CD1c-positive myeloid dendritic cell (primary cell): Measurements from ENCODE around the gene DOLPP1.

Experiments
- DNase-seq: peaks from one replicate; pipeline ENCODE4 v3.0.0-alpha.2; 2016; ENCODE audit errors: extremely low spot score

The DOLPP1 gene

DNA sequence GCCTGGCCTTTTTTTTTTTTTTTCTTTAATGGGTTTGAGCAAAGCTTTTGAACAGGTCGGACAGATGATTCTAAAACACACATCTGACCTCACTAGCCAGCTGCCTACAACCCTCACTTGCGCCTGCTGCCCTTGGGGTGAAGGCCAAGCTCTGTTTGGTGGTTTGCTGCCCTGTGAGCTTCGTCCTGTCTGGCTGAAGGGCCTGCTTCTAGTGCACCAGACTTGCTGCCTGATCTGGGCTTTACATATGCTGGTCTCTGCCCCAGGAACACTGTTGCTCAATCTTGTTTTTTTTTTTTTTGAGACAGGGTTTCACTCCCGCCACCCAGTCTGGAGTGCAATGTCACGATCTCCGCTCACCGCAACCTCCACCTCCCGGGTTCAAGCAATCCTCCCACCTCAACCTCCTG, 16.4 kb upstream of the DOLPP1 start:
- no peak for DNase-seq

GRCh38 chr9:129068110-129068509, 12.8 kb upstream of the DOLPP1 start:
- DNase-seq: no peak

GRCh38 chr9:129068990-129069861, 11.7 kb upstream of the DOLPP1 start:
- DNase-seq: peak; percentile 89

GRCh38 chr9:129069862-129070641, 10.9 kb upstream of the DOLPP1 start:
- no peak for DNase-seq

- no peak for DNase-seq
These were observed 10.0 kb upstream of the DOLPP1 start for GRCh38 chr9:129070696-129071525.

GRCh38 chr9:129071526-129072126, 9.3 kb upstream of the DOLPP1 start:
- DNase-seq: no peak

DNA sequence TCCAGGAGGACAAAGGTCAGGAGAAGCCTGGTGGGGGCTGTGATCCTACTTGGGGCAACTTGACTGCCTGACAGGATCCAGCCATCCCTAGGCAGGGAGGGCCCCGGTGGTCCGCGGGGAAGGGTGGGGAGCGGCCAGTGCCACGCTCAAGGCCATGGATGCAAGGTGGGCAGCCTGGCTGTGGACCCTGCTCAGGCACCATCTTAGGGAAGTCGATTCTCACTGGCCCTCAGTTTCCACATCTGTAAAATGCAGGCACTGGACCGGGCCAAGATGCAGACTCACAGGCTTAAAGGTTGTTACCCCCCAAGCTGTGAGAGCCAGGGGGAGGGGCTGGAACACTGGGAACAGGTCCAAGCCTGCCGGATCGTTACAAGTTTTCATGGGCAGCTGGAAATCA, 8.7 kb upstream of the DOLPP1 start:
- DNase-seq: no peak

DNA sequence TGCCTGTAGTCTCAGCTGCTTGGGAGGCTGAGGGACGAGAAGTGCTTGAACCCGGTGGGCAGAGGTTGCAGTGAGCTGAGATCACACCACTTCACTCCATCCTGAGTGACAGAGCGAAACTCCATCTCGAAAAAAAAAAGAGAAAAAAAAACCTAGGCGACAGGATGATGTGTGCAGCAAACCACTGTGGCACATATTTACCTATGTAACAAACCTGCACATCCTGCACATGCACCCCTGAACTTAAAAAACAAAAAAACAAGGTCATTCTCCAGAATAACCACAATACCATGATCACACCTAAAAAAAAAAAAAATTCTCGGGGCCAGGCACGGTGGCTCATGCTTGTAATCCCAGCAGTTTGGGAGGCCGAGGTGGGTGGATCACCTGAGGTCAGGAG, 7.5 kb upstream of the DOLPP1 start:
- DNase-seq: no peak

- DNase-seq: no peak
These were observed 6.8 kb upstream of the DOLPP1 start for GRCh38 chr9:129074106-129074505.

DNA sequence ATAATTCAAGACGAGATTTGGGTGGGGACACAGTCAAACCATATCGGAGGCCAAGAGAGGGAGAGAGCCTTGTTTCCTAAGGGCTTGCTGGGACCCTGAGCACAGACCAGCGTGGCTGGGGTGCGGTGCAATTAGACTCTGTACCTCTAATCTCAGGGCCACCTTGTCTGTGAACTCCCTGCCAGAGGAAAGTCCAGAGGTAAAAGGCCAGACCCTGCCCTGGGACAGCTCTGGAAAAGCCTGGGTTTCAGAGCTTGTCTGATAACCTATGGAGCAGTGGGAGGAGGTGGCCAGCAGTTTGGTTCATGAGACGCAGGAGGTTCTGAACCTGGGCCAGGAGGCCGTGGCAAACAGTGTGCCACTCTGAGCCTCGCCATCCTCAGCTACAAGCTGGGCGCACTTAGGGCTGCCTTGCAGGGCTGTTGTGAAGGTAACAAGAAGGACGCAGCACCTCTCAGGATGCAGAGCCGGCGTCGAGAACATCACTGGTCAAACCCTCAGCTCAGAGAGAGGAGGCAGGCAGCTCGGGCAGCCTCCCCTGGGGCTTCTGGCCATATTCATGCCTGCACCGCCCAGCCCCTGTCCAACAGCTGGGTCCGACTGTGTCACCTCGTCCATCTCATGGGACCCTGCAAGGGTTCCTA, 4.8 kb upstream of the DOLPP1 start:
- DNase-seq: no peak

DNA sequence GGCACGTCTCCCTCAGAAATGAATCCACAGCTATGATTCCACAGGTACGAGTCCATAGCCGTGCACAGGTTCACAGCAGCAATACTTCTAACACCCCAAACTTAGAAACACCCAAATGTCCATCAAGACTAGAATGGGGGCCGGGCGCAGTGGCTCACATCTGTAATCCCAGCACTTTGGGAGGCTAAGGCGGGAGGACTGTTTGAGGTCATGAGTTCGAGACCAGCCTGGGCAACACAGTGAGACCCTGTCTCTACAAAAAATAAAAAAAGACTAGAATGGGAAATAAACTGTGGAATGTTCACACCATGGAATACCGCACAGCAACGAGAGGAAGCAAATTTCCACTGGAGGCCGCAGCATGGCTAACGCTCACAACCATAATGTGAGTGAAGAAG, 4.3 kb upstream of the DOLPP1 start:
- no peak for DNase-seq

- no peak for DNase-seq
These were observed 3.7 kb upstream of the DOLPP1 start for GRCh38 chr9:129077236-129077635.

DNA sequence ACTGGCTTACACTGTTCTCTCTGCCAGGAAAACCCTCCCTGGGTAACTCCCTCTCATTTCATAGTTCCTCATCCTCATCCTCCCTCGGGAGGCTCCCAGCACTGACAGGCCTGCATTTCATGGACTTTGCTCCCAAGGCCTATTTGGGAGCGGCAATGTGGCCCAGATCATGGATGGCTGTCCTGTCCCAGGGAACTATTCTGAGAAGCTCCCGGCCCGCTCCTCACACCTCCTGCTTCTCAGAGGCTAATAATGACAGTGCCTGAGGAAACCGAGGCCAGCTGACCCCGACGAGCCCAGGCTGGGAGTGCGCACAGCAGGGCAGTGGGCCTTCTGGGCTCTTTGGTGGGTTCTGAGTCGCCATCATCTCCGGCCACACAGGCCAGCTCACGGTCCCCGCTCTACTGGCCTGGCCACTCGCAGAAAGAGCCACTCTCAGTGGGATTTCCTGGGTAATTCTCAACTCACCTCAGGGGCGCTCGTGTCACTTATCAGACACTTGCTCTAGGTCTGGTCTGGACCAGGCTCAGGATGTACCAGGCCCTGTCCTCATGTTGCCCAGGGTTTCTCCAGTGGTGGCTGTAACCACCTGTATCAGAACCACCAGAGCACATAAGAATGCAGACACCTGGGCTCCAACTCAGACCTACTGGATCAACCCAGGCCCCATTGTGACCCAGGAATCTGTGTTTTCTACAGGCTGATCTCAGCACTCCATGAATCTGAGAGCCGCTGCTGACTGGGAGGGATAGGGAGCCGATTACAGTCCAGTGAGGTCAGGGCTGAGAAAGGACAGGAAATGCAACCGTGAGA, 2.0 kb upstream of the DOLPP1 start:
- no peak for DNase-seq

GRCh38 chr9:129079829-129080228, 1.1 kb upstream of the DOLPP1 start:
- DNase-seq: no peak

DNA sequence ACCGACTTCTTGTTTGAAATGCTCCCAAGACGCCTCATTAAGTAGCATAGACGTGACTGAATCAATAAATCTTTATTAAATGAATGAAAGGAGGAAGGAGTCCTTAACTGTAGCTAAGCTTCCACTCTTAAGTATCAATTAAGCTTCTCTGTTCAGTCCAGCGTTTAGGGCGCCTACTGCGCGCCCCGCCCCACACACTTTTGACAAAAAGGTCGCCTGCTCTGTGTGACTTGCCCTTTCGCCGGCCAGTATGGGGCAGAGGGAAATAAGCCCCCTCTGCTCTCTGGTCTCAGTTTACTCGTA, 662 bp upstream of the DOLPP1 start:
- DNase-seq: no peak

- DNase-seq: peak; percentile 42
These were observed 535 bp downstream of the DOLPP1 start for GRCh38 chr9:129081388-129081904.

GRCh38 chr9:129084087-129084486, 3.2 kb downstream of the DOLPP1 start:
- no peak for DNase-seq

DNA sequence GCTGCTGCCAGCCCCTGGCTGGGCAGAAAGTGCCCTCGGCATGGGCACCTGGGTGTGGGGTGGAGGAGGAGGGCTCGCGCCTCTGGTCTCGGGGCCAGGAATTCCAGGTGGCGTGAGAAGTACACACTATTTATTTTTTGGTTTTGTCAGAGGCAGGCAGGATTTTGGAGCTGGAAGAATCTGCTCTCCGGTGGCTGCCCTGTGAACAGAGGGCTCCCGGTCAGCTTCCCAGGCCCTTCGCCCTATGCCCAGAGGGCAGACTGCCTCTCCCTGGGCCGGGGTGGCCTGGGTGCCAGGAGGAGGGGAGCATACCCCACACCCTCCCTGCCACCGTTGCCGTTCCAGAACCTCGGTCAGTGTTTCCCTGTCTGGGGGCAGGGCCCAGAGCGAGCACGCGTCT, 8.3 kb downstream of the DOLPP1 start:
- DNase-seq: no peak

DNA sequence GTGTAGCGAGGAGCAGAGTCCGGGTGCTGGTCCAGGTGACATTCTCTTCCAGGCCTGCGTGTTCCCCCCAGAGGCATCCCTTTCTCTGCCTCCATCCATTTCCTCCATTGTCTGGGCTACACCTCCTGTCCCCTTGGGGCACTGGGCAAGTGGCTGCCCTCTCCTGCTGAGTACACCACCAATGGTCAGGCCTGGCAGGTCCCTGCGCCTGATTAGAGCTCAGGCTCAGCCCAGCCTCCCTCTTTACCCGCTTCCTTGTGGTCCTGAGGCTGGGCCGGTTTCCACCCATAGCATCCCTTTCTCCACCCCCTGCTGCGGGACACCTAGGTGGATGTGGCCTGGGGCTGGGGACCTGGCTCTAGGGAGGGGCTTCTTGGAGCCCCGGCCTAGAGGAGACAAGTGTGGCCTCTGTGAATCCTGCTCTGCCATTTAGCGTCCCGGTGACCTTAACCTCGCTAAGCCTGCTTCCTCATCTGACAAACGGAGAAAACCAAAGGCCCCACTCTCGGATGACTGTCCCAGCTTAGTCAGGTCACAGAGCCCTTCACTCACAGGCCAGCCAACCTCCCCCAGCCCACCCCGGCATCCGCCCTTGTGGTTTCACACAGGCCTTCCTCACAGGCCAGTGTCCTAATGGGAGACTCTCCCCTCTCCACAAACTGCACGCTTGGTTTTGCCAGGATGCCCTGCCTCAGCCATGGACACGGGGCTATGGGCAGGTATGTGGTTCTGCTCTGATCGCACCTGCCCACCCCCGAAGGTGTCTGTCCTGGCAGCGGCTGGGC, 12.9 kb downstream of the DOLPP1 start:
- DNase-seq: no peak
